Ovary (tissue), 9 donors: ENCODE data around the gene SYT2. TPM values are rescaled to one million over a fixed set of nuclear protein-coding genes. Genes with fewer than 3 reads are reported as not detected.

Source experiments
- DNase-seq, 5 donors: peaks; one replicate each; pipeline ENCODE4 v3.0.0-alpha.2; 2019 to 2020
- H3K27ac ChIP-seq, 2 donors: fragments of 200-600 bp; one replicate each; pipeline versions ENCODE4 v1.5.1 to v1.8.0; 2019 to 2022
- H3K27me3 ChIP-seq: fragments of 200-600 bp; one replicate; pipeline ENCODE4 v1.8.0; 2022
- H3K36me3 ChIP-seq: fragments of 200-600 bp; sonication (generic); one replicate; pipeline ENCODE4 v1.5.1; 2019
- H3K4me1 ChIP-seq: one replicate; pipeline ENCODE4 v1.8.1; 2013; ENCODE audit warnings: mild to moderate bottlenecking, moderate library complexity; ENCODE audit not compliant: insufficient read depth
- H3K4me3 ChIP-seq: fragments of 200-600 bp; sonication (generic); one replicate; pipeline ENCODE4 v1.5.1; 2017
- H3K9me3 ChIP-seq, 2 donors: fragments of 200-600 bp in 1 of 2; sonication (generic) in 1 of 2; one replicate each; pipeline versions ENCODE4 v1.5.1 to v1.8.1; 2013 to 2019; ENCODE audit warnings: mild to moderate bottlenecking in 1 of 2, moderate library complexity in 1 of 2
- EP300 ChIP-seq: sonication (generic); formaldehyde crosslinking; IDR thresholded peaks from one replicate; pipeline ENCODE4 v1.6.1; 2017; ENCODE audit warnings: antibody characterized with exemption
- POLR2A ChIP-seq: fragments of 450-650 bp; IDR thresholded peaks from one replicate; pipeline ENCODE4 v1.6.1; 2017; ENCODE audit warnings: antibody characterized with exemption, mild to moderate bottlenecking, moderate library complexity
- WGBS, 3 donors: extraction: QIAGEN DNeasy Blood & Tissue Kit in 1 of 3; methylation state at CpG; one replicate each; pipeline versions ENCODE4 v1.1.5 to v1.1.7; 2013 to 2017; 5-methylcytosine and 5-hydroxymethylcytosine counted together
- intact Hi-C, 4 donors: fragments of 100-400 bp; cut with DNase I; formaldehyde crosslinking; loops; one replicate each; pipeline versions ENCODE4 v1.11.0 to v1.15.1; 2022 to 2023
- polyA plus RNA-seq, 2 donors: library from polyadenylated mRNA; stranded (reverse); fragments of 200-250 nt in 1 of 2; fragments of 350-450 nt in 1 of 2; fragmentation: Illumina TruSeq in 1 of 2; extraction: RNeasy Lipid Tissue Mini Kit (QIAGEN cat#74804) in 1 of 2; gene quantifications; one replicate each; pipeline ENCODE4 v1.2.3, GENCODE V29; 2013 to 2014
- total RNA-seq, 7 donors: library from RNA; depleted of rRNA in 2 of 7; stranded (reverse); fragments of >200 nt in 2 of 7; fragmentation: NEBNext Ultra II Directional in 3 of 7; extraction: Animal tissue kit (Norgen Biotek cat#: 25700) in 3 of 7; gene quantifications; one replicate each; pipeline versions ENCODE4 v1.1.0 to v1.2.4, GENCODE V29; 2016 to 2023
- TF ChIP-seq, protein P1 (sequence below), 3 donors: fragments of 450-650 bp in 2 of 3; fragments of 200-600 bp in 1 of 3; IDR thresholded peaks; one replicate each; pipeline versions ENCODE4 v1.5.1 to v1.8.0; 2016 to 2022; ENCODE audit warnings: antibody characterized with exemption in 3 of 3, mild to moderate bottlenecking in 1 of 3
- donor health status: DM: no; HTN: no; CAD: no; lungs with moderate emphysema.
- donor health status: DM: no; HTN: no; CAD: no.
- donor health status: Bipolar disorder and iron deficiency.
- donor health status: DM: yes; HTN: yes; CAD: no.
- donor health status: DM: no; HTN: no; CAD: no.
- donor health status: DM: yes; HTN: yes; CAD: no.

Gene SYT2
- total and polyA plus RNA-seq, 9 donors: 0.34 to 5.5 (median 0.57) TPM; not detected in 1

DNA sequence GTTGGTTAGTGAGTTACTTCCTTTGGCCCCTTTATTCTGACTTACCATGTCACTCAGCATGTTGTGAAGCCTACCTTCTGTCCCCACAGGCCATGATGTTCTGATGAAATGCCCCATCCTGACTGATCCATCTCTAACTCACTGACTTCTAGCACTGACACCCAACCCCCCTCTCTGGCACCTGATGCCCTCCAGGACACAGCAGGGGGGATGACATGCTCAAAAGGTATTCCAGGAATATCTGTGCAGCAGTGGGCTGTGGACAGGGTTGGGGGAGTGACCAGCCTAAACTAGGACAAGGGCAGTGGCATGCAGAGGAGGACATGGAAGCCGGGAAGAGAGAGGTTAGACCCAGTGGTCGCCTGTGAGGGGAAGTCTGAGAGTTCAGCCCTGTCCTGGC lies 25.5 kb downstream of the SYT2 start:
- DNase-seq: no peak
- intact Hi-C loops: no loop called here
- H3K9me3 ChIP-seq: no peaks in the 10 kb centered on the region
- H3K27me3 ChIP-seq: no peaks in the 10 kb centered on the region
- H3K4me1 ChIP-seq: no peaks in the 10 kb centered on the region
- 64 to 70% (median 69%) methylated on average over 2 of the region's 2 CpGs for WGBS, 3 donors
- no peak overlapping the region for H3K27ac ChIP-seq
- H3K4me3 ChIP-seq: no peak overlapping the region
- H3K36me3 ChIP-seq: no peaks in the 10 kb centered on the region
- TF ChIP-seq POLR2A: no peak
- TF ChIP-seq, protein P1, sequence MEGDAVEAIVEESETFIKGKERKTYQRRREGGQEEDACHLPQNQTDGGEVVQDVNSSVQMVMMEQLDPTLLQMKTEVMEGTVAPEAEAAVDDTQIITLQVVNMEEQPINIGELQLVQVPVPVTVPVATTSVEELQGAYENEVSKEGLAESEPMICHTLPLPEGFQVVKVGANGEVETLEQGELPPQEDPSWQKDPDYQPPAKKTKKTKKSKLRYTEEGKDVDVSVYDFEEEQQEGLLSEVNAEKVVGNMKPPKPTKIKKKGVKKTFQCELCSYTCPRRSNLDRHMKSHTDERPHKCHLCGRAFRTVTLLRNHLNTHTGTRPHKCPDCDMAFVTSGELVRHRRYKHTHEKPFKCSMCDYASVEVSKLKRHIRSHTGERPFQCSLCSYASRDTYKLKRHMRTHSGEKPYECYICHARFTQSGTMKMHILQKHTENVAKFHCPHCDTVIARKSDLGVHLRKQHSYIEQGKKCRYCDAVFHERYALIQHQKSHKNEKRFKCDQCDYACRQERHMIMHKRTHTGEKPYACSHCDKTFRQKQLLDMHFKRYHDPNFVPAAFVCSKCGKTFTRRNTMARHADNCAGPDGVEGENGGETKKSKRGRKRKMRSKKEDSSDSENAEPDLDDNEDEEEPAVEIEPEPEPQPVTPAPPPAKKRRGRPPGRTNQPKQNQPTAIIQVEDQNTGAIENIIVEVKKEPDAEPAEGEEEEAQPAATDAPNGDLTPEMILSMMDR (IDR thresholded peaks at IDR 0.05): no peak
- TF ChIP-seq EP300: no peak

DNA sequence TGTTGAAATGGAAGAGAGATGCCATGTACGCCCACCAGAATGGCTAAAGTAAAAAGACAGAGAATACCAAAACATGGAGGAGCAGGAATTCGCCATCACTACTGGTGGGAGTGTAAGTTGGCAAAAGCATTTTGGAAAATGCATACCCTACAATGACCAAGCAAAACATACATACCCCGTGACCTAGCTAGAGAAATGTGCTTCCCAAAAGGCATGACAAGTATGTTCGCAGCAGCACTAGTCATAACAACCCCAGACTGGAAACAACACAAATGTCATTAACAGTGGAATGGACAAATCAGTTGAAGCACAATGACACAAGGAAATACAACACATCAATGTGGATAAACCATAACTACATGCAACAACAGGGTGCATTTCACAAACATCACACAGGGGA lies 27.2 kb downstream of the SYT2 start:
- TF ChIP-seq, protein P1 (IDR thresholded peaks at IDR 0.05): no peak
- TF ChIP-seq EP300 (no peak), POLR2A (no peak)
- no peaks in the 10 kb centered on the region for H3K4me1 ChIP-seq
- H3K27me3 ChIP-seq: no peaks in the 10 kb centered on the region
- H3K9me3 ChIP-seq: no peaks in the 10 kb centered on the region
- no peak for DNase-seq
- intact Hi-C loops: no loop called here
- H3K4me3 ChIP-seq: no peak overlapping the region
- H3K27ac ChIP-seq: no peak overlapping the region
- 65 to 79% (median 69%) methylated on average over 4 of the region's 4 CpGs for WGBS, 3 donors
- H3K36me3 ChIP-seq: no peaks in the 10 kb centered on the region

DNA sequence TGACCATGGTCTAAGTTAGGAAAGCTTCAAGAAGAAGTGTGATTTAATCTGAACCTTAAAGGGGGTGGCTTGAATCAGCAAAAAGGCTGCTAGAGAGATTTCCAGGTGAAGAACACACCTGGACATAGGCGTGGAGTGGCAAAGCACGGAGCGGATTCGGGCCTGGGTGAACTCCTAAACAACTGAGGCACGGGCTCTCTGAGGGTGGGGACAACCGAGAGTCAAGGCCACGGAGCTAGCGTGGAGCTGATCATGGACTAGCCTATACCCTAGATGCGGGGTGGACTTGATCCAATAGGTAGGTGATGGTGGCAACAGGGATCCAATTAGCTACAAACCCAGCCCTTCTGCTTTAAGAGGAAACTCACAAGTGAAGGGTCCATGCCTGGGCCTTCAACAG lies 27.8 kb downstream of the SYT2 start:
- WGBS, 3 donors: 93 to 97% (median 96%) methylated on average over 9 of the region's 9 CpGs
- no peaks in the 10 kb centered on the region for H3K4me1 ChIP-seq
- no peaks in the 10 kb centered on the region for H3K36me3 ChIP-seq
- no peak for TF ChIP-seq EP300
- TF ChIP-seq, protein P1 (IDR thresholded peaks at IDR 0.05): no peak
- TF ChIP-seq POLR2A: no peak
- H3K9me3 ChIP-seq: no peaks in the 10 kb centered on the region
- no peaks in the 10 kb centered on the region for H3K27me3 ChIP-seq
- no peak overlapping the region for H3K4me3 ChIP-seq
- intact Hi-C loops: no loop called here
- H3K27ac ChIP-seq: no peak overlapping the region
- DNase-seq: no peak

DNA sequence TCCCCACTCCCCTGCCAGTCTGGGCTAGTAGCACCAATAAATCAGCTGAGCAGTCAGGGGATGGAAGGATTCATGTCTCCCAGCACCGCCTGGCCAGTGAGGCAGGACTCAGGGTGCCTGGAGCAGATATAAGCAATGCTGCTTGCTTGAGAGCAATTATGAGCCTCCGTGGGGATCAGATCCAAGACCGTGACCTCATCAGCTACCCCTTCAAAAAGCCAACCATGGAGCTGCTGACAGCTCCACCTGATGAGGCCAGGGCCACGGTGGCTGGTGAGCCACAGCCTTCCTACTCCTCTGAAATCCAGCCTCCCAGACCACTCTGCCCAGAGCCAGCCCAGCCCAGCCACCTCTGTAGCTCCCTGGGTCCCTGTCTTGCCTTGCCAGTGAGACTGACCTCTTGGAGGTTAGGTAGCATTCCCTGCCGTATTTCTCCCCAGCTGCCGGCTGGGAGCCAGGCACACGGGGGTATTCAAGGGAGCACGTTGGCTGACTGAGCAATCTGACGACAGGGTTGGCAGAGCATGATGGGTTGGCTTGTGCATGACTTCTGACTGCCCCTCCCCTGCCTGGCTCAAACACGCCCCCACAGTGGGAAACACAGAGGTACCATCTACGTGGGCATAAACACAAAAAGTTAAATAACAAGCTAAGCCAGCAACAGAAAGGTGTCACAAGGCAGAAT lies 28.4 kb downstream of the SYT2 start:
- no peak for TF ChIP-seq EP300
- TF ChIP-seq, protein P1 (IDR thresholded peaks at IDR 0.05): no peak
- no peak for TF ChIP-seq POLR2A
- Histone ChIP-seq H3K27ac (no peak overlapping the region), H3K4me1 (no peaks in the 10 kb centered on the region), H3K36me3 (no peaks in the 10 kb centered on the region), H3K27me3 (no peaks in the 10 kb centered on the region), H3K9me3 (no peaks in the 10 kb centered on the region), H3K4me3 (no peak overlapping the region)
- 72 to 79% (median 76%) methylated on average over 11 of the region's 11 CpGs for WGBS, 3 donors
- intact Hi-C loops: no loop called here
- DNase-seq: no peak
